ENCODE results near the gene TGFB3. TPM values are rescaled to one million over a fixed set of nuclear protein-coding genes. Genes with fewer than 3 reads are reported as not detected.
"Not testable (repeated sequence)": the region's sequence is repeated elsewhere in the genome, so short reads cannot be mapped to it uniquely, and the experiment has no call there.

Gene TGFB3
- total RNA-seq, 1 donor from 2014 or later, result 27.2 TPM

DNA sequence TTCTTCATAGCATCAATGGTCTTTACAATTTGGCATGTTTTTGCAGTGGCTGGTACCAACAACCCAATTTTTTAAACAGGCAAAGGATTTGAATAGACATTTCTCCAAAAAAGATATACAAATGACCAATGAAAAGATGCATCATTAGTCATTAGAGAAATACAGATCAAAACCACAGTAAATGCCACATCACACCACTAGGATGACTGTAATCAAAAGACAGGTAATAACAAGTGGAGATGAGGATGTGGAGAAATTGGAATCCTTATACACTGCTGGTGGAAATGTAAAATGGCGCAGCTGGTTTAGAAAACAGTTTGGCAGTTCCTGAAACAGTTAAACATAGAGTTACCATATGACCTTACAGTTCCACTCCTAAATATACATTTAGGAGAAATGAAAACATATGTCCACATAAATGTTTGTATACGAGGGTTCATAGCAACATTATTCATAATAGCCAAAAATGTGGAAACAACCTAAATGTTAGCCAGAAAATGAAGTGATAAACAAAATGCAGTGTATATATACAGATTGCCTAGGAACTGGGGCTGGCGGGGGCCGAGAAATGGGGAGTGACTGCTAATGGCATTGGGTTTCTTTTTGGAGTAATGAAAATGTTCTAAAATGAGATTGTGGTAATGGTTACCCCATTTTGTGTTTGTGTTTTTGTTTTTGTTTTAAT is 55.2 kb downstream of the TGFB3 start:
- H3K4me1 ChIP-seq, result no peaks in the 10 kb centered on the region
- H3K4me3 ChIP-seq, result no peak overlapping the region
- intact Hi-C loops (cut with micrococcal nuclease), result no loop called here
- TF ChIP-seq CTCF (IDR thresholded peaks at IDR 0.05; ENCODE audit: borderline replicate concordance), result no peak
- no peak for DNase-seq
- H3K27ac ChIP-seq (replicated peaks), result no peak overlapping the region
- H3K27me3 ChIP-seq (ENCODE audit: low read depth), result no peaks in the 10 kb centered on the region
- no peaks in the 10 kb centered on the region for H3K36me3 ChIP-seq
- H3K9me3 ChIP-seq (replicated peaks), result no peaks in the 10 kb centered on the region

GRCh38 chr14:75925141-75925840 is 56.5 kb downstream of the TGFB3 start:
- peaks cover 11% of the 10 kb centered on the region for H3K9me3 ChIP-seq (replicated peaks)
- H3K36me3 ChIP-seq; H3K4me3 ChIP-seq; intact Hi-C loops (cut with micrococcal nuclease); H3K4me1 ChIP-seq; H3K27ac ChIP-seq (replicated peaks); H3K27me3 ChIP-seq (ENCODE audit: low read depth); DNase-seq: not testable (repeated sequence)

GRCh38 chr14:75920421-75920820 is 61.4 kb downstream of the TGFB3 start:
- H3K9me3 ChIP-seq (replicated peaks), result peaks cover 11% of the 10 kb centered on the region
- H3K27me3 ChIP-seq (ENCODE audit: low read depth); intact Hi-C loops (cut with micrococcal nuclease); H3K4me3 ChIP-seq; H3K4me1 ChIP-seq; H3K27ac ChIP-seq (replicated peaks); DNase-seq; H3K36me3 ChIP-seq: not testable (repeated sequence)

- intact Hi-C loops (cut with micrococcal nuclease), result no loop called here
- no peak for TF ChIP-seq CTCF (IDR thresholded peaks at IDR 0.05; ENCODE audit: borderline replicate concordance)
These were observed 63.9 kb downstream of the TGFB3 start for GRCh38 chr14:75917946-75918335.

DNA sequence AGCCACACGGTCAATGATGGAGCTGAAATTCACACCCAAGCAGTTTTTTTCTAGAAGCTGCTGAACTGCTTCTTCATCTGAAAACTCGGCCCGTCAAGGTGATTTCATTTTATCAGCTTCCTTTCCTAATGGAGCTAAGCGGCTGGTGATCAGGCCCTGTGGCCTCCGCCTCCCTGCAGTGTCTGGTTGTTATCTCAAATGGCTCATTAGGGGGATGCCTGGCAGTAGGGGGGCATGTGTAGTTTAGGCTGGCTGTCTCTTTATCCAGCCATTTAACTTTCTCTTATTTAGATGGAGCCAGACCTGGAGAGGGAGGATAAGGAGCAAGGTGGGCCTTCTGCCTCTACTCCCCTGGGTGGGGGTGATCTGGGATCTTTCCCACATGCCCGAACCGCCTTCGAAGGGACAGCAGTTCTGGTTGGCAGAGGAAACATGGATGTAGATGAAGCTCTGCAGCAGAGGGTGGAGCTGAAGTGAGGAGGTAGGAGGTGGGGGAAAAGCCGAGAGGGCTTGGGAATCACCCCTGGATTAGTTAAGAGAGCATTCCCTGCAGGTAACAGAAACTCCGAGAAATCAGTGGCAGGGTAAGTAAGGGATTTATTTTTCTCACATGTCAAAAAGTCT is 64.4 kb downstream of the TGFB3 start:
- H3K4me1 ChIP-seq, result no peaks in the 10 kb centered on the region
- no peak for DNase-seq
- no peaks in the 10 kb centered on the region for H3K27me3 ChIP-seq (ENCODE audit: low read depth)
- H3K4me3 ChIP-seq, result no peak overlapping the region
- no peak for TF ChIP-seq CTCF (IDR thresholded peaks at IDR 0.05; ENCODE audit: borderline replicate concordance)
- H3K27ac ChIP-seq (replicated peaks), result no peak overlapping the region
- no peaks in the 10 kb centered on the region for H3K36me3 ChIP-seq
- peaks cover 11% of the 10 kb centered on the region for H3K9me3 ChIP-seq (replicated peaks)
- intact Hi-C loops (cut with micrococcal nuclease), result no loop called here

More at GRCh38 chr14:75917946-75918335, 63.9 kb downstream of the TGFB3 start:
- Histone ChIP-seq H3K36me3 (no peaks in the 10 kb centered on the region), H3K27ac (replicated peaks) (no peak overlapping the region), H3K9me3 (replicated peaks) (peaks cover 11% of the 10 kb centered on the region), H3K4me3 (no peak overlapping the region), H3K4me1 (no peaks in the 10 kb centered on the region), H3K27me3 (ENCODE audit: low read depth) (no peaks in the 10 kb centered on the region)
- no peak for DNase-seq

GRCh38 chr14:75915045-75915444 is 66.8 kb downstream of the TGFB3 start:
- Histone ChIP-seq H3K4me1 (peaks cover 5% of the 10 kb centered on the region), H3K27me3 (ENCODE audit: low read depth) (no peaks in the 10 kb centered on the region), H3K4me3 (no peak overlapping the region), H3K27ac (replicated peaks) (no peak overlapping the region), H3K36me3 (no peaks in the 10 kb centered on the region), H3K9me3 (replicated peaks) (no peaks in the 10 kb centered on the region)
- intact Hi-C loops (cut with micrococcal nuclease), result no loop called here
- DNase-seq, result no peak
- no peak for TF ChIP-seq CTCF (IDR thresholded peaks at IDR 0.05; ENCODE audit: borderline replicate concordance)

Data from left ventricle myocardium inferior (tissue), 1 donor.